GM21825 (cell line): Measurements from ENCODE around the gene E2F8.

Experiments
- ATAC-seq: cut with Tn5 transposase; IDR thresholded peaks from one replicate; pipeline ENCODE4 v1.9.1; 2021; ENCODE audit warnings: mild to moderate bottlenecking, moderate library complexity; ENCODE audit not compliant: unreplicated experiment

Gene E2F8

DNA sequence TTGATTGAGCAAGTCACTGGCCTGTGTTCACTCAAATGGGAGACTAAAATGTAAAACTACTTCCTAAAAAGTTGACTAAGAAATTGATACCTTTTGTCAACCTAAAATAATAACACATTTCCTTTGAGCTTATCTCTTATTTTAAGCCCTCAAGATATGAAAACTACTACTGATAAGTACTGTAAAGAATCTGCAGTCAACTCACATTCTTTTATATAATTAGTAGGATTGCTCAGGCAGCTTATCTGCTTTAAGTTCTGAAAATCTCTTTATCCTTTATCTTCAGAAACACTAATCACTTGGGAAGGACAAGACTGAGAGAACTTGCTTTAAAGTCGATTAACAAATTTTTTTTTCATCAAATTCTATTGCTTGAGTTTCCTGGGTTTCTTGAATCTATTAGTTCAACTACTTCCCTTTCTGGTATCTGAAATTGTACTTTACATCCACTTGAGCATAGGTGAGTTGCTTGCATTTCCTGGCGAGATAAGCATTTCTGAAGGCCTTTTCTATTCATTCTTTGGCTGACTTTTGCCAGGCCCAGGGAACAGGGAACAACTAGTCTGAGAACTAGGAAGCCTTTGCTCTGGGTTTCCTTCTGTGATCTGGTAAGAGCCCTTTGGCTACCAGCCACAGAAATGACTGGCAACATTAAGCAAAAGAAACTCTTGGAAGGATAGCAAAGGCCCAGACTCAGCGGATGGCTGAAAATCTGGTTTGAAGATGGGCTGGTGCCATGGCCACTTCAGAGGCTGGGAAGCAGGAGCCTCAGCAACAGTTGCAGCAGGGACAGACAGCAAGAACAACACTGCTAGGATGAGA is 19.6 kb downstream of the E2F8 start:
- no peak for ATAC-seq

DNA sequence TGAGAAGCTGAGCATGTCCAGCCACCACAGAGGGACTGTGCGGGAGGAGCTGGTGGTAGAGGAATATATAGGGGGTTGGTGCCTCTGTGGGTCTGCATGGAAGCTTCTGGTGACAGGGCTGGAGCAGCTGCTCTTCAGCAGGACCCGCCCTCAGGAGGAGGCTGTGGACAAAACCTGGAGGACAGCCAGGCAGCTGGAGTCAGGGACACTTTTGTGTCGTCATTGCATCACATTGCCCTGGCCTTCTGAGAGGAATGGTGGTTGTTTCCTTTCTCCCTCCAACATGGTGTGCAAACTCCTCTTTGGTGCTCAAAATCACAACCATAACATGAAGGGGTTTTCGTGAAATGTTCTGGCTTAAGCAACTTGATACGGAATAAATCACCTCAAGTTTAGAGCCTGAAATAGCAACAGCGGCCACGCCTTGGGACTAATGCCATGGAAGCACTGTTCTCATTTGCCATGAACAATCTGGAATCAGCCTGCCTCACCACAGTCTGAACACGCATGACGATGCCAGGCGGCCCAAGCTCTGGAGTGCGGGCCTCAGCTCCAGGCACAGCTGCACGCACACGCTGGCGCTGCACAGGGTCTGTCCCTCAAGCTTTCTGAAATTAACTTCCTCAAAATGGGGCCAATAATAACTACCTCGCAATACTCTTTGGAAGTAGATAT is 21.8 kb downstream of the E2F8 start:
- ATAC-seq = no peak

DNA sequence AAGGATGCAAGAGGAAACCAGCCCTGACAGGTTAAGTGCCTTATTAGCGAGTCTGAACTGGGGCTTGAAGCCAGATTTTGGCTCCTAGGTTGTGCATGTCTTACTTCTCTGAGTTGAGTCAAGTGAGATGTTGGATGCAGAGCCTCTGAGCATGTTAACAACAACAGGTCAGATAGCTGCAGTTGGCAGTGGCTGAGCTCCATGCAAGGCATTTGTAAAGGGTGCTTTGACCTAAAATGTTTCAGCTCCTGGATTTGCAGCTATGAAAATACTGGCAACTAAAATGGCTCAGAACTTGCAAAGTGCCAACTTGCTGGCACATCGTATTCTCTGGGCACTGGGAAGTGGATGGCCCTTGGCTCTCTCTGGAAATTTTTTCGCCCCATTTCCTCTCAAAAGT is 22.5 kb downstream of the E2F8 start:
- no peak for ATAC-seq

DNA sequence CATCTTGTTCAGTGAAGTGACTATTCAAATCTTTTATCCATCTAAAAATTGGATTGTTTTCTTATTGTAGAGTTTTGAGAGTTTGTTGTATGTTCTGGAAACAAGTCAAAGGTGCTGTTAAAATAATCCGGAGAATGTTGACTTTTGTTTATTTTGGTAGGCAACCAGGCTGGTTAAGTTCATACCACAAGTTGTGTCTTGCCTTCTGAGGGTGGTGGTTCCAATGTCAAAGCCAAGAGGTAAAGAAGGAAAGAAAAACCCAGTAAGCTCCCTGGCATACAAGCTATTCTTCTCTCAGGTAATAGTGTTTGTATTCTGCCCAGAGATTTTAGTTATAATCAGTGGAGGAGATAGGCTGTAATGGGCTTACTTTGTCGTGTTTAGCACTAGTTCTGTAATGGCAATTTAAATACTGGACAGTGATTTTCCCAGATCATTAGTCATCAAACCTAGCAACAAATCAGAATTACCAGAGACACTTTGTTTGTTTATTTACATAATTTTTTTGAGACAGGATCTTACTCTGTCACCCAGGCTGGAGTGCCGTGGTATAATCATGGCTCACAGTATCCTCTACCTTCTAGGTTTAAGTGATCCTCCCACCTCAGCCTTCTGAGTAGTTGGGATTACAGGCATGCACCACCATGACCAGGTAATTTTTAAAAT is 23.9 kb downstream of the E2F8 start:
- ATAC-seq = no peak

DNA sequence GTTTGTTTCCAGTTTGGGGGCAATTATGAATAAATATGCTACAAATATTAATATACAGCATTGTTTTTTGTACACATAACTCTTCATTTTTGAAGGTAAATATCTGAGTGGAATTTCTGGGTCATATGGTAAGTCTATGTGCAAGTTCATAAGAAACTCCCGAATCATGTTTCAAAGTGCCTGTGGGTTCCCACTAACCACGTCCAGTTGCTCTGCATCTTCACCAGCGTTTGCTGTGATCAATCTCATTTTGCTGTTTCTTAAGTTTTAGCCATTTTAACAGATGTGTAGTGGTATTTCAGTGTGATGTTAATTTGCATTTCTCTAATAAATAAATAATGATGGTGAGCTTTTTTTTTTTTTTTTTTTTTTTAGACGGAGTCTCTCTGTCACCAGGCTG is 24.7 kb downstream of the E2F8 start:
- ATAC-seq = no peak

DNA sequence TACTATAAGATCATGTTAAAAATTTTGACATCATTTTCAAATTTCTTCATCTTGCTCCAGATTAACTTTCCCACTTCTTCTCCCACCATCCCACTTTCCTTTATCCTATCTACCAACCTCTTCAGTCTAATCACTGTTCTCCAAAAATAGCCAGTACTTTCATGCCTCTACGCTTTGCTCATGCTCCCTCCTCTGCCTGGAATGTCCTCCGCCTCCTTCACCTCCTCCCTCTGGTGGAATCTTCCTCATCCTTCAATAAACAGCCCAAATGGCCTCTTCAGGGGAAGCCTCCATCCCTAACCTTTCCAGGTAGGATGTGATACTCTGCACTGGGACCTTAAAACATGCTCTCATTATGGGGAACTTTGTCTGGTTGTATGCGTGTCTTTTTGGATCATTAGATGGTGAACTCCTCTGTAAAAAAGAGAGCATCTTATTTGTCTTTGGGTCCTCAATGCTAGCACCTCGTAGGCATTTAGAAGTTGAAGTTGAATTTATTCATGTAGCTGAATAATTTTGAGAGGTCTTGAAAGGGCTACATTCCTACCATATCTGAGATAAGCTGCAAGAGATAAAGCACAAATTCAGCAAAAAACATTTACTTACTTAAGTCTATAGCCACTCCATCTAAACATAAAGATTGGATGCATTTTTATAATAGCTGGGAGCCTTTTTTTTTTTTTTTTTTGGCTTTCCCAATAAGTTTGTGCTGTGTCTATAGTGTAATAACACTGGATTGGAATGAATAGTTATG is 31.0 kb downstream of the E2F8 start:
- ATAC-seq = no peak

DNA sequence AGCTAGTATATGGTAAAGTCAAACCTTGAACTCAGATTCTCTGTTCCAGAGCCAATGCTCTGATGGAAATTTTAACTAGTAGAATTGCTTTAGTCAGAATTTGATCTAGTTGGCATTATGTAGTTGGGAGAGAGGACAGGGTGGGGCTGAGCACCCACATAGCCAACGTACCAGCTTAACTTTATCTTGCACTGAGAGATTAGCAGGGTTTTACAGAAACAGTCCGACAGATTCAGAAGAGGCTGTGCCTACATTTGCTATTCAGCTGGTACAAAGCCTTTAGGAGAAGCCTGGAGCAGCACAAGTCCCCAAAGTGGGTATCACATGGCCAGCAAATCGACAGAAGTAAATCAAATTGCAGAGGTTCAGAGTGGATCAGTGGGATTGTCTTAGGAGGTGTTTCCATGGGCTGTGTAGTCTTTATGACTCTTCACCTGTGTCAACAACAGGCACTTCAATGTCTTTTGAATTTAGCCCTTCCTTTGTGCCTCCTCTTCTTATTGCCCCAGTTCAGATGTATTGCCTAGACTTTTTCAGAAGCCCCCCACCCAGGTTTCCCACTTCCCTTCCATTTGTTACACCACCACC is 31.7 kb downstream of the E2F8 start:
- no peak for ATAC-seq

DNA sequence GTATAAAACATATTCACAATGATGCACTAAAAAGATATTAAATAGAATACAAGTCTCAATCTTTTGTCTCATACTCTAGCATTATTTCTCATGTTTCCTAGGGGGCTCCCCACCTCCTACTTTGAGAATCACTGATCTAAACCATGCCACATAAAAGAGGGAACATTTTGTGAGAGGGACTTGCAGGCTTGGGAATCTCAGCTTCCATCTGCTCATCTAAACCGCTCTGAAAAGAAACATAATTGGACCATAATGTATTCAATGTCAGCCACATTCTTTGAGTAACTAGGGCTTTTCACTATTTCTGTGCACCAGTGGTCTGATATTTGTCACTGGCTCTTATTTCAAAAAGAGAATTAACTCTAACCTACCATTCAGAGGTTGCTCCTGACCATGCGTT is 32.6 kb downstream of the E2F8 start:
- ATAC-seq = no peak

DNA sequence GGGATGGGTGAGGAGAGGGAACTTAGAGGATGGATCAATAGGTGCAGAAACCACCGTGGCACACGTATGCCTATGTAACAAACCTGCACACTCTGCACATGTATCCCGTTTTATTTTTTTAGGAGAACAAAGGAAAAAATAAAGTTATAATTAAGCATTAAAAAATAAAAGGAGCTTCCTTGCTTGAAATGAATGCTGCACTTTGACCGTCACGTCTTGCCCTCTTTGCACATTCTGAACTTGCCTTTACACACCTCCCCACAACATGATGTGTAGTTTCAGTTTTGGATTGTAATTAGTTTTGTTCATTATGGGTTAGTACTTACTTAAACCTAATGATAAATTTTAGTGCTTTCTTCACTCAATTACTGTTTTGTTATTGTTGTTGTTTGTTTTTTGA is 35.9 kb downstream of the E2F8 start:
- no peak for ATAC-seq

DNA sequence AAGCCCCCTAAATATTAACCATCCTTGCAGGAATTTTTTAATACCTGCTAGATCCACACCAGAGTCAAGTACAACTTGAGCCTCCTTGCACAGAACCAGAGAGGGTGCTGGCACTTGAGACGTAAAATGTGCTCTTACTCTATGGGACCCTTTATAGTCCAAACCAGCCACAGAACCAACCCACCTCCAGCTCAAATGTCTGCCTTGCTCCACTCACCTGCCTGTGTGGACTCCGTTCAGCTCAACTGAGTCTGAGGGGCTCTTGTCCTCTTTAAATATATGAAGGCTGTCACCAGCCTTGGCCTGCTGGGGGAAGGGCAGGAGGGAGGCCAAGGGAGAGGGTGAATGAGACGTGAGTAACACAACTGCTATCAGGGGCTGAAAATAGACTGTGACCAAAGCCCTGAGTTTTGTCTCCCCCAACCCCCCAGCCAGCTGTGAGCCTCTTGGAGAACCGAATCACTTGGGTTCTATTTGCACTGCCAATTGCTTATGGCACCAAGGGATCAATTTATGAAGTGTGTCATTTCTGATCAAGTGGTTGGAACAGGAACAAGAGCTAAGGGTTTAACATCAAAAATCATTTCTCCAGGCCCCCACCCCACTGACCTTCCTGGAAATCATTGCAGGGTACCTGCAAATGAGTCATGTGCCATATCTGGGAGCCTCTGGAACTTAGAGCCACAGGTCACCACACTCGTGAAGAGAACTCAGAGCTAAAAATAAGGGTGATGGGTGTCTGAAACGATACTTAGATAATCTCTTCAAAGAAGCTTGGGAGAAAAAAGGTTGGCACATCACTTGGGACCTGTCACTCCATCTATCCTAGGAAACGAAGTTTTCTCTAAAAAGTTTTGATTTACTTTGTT is 38.8 kb downstream of the E2F8 start, which contains the start of gene CSRP3:
Gene CSRP3, minus strand, starts transcription at position 247 of the 869 bp plus-strand sequence. CDS start 9,535 bp downstream, outside the sequence.
- ATAC-seq = no peak

DNA sequence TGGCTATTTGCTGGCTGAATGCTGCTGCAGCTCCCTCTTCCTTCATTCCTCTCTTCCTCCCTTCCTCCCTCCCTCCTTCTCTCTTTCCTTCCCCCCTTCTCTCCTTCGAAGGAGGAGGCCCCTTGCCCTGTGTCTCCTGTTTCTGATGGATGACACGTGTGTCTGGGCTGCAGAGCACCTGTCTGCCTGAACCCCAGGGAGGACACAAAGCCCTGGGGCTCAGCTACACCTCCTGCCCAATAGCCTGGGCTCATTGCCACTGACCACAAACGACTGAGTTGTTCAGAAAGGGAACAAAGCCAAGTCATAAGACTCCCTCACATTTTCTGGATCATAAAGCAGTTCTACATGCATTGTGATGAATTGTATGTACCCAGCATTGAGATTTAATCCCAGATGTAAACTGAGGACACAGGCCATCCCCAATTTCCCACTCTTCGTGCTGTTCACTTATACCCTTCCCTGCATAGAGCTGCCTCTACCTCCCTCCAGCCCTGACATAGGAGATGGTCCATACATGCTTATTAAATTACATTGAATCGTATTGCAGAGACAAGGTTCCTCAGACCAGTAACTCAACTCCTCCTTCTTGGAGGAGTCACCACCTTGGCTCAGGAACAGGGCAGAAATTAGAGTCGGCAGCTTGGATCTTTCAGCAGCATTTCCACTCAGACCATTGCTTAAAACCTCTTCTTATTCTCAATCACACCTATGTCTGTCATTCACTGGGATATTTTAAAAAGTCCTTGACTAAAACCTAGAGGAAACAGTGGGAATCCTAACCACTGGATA is 40.1 kb downstream of the E2F8 start:
- ATAC-seq = no peak

DNA sequence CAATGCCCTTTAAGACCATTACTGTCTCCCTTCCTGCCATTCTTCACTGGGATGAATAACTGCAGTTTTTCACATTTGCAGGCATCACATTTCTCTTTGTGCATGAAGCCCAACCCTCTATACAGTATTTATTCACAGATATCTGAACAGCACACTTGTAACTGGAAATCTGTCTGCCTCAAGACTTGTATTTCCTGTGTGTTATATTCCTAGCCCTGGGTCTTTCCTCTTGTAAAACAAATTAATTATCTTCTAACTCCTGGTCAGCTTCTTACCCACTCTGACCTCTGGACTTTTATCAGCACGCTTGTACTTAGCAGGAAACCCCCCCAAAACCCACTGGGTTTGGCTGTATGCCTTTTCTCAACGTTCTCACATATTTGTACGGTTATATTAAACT is 41.0 kb downstream of the E2F8 start:
- no peak for ATAC-seq

DNA sequence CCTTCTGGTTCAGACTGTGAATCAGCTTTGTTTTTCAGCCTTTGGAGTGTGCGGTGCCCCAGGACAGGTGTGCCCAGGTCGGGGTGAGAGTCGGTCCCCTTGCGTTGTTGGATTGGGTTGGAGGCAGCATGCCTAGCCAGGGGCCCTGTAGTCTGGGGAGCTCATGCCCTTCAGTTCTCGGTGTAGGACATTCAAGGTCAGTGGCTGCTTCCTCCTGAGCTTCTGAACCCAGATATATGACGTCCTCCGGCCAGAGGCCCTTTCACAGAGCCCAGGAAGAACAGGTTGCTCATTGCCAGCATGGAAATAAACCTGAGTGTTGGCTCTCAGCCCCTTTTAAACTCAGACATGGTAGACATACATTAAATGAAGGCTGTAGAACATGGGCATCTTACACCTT is 41.7 kb downstream of the E2F8 start:
- ATAC-seq = no peak

DNA sequence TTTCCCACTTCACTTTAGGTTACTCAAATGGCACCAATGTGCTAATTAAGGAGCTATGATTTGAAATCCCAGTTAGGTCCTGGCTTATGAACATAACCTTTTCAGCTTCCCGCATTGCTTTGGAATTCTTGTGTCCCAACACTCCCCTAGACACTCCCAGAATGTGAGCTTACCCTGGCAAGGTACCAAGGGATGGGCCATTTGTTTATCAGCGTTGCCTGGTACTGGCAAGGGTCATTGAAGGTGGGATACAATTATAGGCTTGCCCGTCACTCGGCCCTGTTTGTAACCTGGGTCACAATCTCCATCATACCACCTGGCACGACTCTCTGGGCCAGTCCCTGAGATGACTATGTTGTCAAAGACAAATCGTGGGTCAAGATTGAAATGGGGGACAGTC is 44.3 kb downstream of the E2F8 start:
- no peak for ATAC-seq

DNA sequence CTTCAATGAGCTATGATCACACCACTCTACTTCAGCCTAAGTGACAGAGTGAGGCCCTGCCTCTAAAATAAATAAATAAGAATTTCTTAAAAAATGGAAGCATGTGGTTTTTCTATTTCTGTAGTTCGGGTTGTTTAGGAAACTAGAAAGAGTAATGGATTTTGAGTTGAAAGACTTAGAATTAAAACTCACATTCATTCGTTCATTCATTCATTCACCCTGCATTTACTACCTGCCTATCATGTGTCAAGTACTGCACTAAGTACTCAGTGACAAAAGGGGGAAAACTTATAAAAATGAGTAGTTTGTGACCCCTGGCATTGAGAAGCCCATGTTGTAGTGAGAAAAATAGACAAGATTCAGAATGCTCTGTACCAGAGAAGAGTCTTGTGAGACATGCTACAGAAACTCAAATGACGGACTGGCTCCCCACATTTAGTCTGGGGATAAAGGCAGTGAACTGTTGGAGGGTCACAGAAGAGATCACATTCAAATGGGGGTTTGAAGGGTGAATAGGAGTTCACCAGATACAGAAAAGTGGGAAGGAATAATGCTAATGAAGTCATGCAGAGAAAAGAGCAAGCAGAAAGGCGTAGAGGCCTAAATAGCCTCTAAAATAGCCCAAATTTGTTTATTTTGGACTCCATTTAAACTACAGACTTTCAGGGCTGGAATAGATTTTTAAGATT is 46.0 kb downstream of the E2F8 start:
- ATAC-seq = no peak

DNA sequence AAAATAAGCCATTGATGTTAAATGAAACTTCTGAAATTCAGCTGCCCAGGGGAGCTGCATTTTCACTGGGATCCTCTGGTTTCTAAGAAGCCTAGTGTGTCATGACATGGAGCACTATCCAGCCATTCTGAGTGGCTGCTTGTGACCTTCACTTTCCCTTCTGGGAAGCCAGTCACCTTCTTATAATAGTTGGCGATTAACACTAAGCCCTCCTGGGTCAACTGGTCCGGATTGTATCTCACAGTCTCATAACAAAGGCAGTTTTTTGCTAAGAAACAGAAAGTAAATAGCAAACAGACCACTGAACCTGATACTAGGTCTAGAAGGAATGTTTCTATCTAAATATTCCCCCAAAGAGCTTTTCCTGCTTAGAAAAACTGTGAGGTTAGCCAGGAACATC is 46.8 kb downstream of the E2F8 start:
- no peak for ATAC-seq

DNA sequence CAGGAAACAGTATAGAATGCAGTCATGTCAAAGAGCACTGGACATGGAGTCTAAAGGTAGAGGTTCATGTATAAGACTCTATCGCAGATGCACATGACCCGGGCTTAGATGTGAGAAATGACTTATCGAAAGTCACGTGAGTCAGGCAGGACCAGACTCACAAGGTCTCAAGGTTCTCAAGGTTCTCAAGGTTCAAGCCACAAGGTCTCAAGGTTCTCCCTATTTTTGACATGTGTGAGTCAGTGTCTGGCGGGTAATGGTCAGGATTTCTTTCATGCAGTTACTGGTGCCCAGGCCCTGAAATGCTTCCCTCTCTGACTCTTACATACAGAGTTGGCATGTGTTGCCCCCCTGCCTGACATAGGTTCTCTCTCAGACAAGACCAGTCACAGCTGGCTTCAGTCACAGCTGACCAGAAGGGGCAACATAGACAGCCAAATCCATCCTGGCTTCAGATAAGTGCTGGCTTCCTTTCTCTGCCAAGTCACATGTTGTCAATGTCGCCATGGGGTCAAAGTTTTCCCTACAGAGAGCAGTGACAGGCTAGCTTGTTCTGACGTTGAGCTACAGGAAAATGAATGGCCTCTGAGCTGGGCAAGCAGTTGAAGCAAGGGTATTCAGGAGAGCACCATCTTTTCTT is 49.1 kb downstream of the E2F8 start:
- no peak for ATAC-seq

DNA sequence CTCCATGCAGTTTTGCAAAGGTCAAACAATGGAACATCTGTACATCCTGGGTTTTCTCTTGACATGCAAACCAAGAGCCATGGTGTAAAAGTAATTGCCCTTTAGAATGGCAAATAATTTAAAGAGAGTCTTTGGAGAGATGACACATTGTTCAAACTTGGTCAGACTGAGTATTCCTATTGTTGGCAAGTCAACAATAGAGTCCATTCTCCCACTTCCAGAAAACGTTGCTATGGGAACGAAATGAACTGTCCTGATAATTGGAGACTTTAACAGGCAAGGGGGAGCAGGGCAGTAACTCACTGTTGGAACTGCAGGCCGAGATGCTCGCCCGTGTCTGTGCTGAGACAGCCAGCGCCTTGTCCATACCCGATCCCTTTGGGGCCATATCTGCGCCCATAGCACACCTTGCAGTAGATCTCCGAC is 52.9 kb downstream of the E2F8 start:
- no peak for ATAC-seq
